Fibroblast of pulmonary artery (primary cell): ENCODE data around the gene DMD.

Experiments
- DNase-seq: peaks from one replicate; pipeline ENCODE4 v3.0.0-alpha.2; 2010; ENCODE audit warnings: low read depth
- H3K4me3 ChIP-seq: replicated peaks from 2 replicates; pipeline ENCODE4 v1.5.1; 2011; ENCODE audit warnings: low read depth, mild to moderate bottlenecking, control low read depth, low read length, moderate library complexity
- CTCF ChIP-seq: IDR thresholded peaks from 2 replicates; pipeline ENCODE4 v1.5.1; 2011; ENCODE audit warnings: mild to moderate bottlenecking, control low read depth, low read length, inconsistent platforms; ENCODE audit errors: missing control alignments

DMD gene

GRCh38 chrX:32788936-32789335 is 422.4 kb downstream of the DMD start:
- DNase-seq = no peak
- TF ChIP-seq CTCF = no peak
- no peak overlapping the region for H3K4me3 ChIP-seq

GRCh38 chrX:32780109-32780508 is 431.2 kb downstream of the DMD start:
- H3K4me3 ChIP-seq = no peak overlapping the region
- no peak for DNase-seq
- TF ChIP-seq CTCF = no peak

DNA sequence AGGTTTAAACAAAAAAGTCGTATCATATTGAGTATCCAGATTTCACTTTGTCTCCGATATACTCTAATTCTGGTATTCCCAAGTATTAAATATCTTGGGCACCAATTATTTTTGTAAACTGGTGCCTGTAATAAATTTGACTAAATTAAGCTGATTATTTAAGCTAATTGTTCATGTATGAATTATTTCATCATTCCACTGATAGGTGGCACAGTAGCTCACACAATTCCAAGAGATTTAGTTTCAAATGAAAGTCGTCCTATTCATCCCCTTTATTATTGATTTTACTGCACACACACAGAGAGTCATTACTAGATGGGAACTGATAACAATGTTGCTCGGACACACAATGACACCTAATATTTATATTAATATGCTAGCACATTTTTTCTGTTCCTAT is 432.4 kb downstream of the DMD start:
- no peak for DNase-seq
- no peak for TF ChIP-seq CTCF
- H3K4me3 ChIP-seq = no peak overlapping the region

DNA sequence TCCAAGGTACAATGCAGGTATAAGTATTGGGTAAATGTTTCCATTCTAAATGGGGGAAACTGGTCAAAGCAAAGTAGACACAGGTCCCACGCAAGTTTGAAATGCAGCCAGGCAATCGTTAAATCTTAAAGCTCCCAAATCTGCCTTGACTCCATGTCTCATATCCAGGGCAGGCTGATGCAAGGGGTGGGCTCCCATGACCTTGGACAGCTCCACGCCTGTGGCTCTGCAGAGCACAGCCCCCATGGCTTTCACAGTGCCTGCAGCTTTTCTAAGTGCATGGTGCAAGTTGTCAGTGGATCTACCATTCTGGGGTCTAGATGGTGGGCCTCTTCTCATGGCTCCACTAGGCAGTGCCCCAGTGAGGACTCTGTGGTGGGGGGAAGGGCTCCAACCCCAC is 436.4 kb downstream of the DMD start:
- no peak for DNase-seq

DNA sequence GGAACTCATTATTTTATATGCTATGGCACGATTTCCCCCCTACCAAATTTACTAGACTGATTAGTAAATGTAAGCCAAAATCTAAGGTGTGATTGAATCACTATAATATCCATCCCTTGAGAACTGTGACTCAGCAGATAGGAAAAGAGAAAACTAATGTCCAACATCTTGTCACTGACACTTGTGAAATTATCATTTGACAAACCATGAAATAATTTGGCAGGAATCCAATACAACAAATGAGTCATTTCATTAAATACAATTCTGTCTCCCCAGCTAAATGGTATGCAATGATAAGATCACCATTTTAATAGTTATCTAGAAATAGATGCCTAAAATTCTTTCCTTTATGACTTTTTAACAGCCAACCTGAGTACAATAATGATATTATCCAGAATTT is 462.3 kb downstream of the DMD start:
- no peak for TF ChIP-seq CTCF
- no peak overlapping the region for H3K4me3 ChIP-seq
- peak; percentile 3 for DNase-seq

More for the DNA sequence above, 436.4 kb downstream of the DMD start:
- TF ChIP-seq CTCF = no peak
- H3K4me3 ChIP-seq = no peak overlapping the region

GRCh38 chrX:32745323-32745722 is 466.0 kb downstream of the DMD start:
- no peak for TF ChIP-seq CTCF
- H3K4me3 ChIP-seq = no peak overlapping the region
- peak; percentile 6 for DNase-seq

- no peak overlapping the region for H3K4me3 ChIP-seq
- peak; percentile 27 for DNase-seq
- no peak for TF ChIP-seq CTCF
These were observed 466.4 kb downstream of the DMD start for GRCh38 chrX:32744921-32745320.
